Measurements from ENCODE around the gene SPTBN1. TPM values are rescaled to one million over a fixed set of nuclear protein-coding genes. Genes with fewer than 3 reads are reported as not detected.

SPTBN1 gene
- total and polyA plus RNA-seq, 2 experiments from 2014 or later: 125 to 435 TPM

DNA sequence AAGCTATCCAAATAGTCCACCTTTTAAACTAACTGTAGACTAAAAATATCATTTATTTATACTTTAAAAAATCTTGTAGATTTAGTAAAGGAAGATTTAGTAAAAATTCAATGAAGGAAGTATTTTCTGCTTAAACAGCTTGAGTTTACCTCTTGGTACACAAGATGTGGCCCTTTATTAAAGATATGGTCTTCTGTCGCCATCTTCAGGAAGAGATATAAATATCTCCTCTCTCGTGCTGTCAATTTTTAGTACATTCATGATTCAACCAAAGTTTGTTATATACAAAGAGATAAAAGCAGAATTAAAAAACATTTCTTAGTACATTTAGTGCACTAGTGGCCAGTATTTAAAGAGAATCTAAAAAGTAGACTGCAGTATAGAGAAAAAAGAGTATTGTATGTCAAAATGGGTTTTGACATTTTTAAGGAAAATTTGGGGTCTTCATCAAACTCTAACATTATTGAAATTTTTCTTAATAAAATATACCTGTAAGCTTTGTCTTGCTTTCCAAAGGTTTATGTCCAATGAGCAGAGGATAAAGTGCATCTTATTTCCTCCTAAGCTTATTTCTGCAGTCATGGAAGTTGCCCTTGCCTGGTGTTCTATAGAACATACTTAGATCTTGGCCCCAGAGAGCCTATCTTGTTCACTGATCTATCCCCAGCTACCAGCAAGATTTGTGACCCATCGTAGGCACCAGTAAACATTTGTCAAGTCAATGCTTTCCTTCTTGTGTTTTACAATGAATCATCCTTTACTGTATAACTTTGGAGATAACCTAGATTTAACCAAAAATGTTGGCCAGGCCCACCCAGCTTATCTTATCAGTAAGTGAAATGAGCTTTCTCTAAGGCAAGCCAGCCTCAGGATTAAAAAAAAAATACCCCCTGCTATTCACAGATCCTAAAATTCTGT is 248.8 kb downstream of the SPTBN1 start:
- no peaks in the 10 kb centered on the region for H3K27me3 ChIP-seq
- H3K36me3 ChIP-seq: no peaks in the 10 kb centered on the region
- H3K4me3 ChIP-seq: no peak overlapping the region
- no peaks in the 10 kb centered on the region for H3K4me1 ChIP-seq (ENCODE audit: low read depth)
- no peaks in the 10 kb centered on the region for H3K9me3 ChIP-seq (ENCODE audit: low read depth)
- TF ChIP-seq, protein P1, sequence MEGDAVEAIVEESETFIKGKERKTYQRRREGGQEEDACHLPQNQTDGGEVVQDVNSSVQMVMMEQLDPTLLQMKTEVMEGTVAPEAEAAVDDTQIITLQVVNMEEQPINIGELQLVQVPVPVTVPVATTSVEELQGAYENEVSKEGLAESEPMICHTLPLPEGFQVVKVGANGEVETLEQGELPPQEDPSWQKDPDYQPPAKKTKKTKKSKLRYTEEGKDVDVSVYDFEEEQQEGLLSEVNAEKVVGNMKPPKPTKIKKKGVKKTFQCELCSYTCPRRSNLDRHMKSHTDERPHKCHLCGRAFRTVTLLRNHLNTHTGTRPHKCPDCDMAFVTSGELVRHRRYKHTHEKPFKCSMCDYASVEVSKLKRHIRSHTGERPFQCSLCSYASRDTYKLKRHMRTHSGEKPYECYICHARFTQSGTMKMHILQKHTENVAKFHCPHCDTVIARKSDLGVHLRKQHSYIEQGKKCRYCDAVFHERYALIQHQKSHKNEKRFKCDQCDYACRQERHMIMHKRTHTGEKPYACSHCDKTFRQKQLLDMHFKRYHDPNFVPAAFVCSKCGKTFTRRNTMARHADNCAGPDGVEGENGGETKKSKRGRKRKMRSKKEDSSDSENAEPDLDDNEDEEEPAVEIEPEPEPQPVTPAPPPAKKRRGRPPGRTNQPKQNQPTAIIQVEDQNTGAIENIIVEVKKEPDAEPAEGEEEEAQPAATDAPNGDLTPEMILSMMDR (IDR thresholded peaks at IDR 0.05; ENCODE audit: low read depth, low read length): peak; percentile 48
- no peak overlapping the region for H3K27ac ChIP-seq
- DNase-seq (ENCODE audit: low read depth in 1 of 2, low spot score in 1 of 2): peak; percentile 62 to 82

- no peak overlapping the region for H3K4me3 ChIP-seq
- H3K27ac ChIP-seq: no peak overlapping the region
- no peaks in the 10 kb centered on the region for H3K4me1 ChIP-seq (ENCODE audit: low read depth)
- H3K9me3 ChIP-seq (ENCODE audit: low read depth): no peaks in the 10 kb centered on the region
- no peaks in the 10 kb centered on the region for H3K36me3 ChIP-seq
- no peaks in the 10 kb centered on the region for H3K27me3 ChIP-seq
- no peak for DNase-seq (ENCODE audit: low read depth in 1 of 2, low spot score in 1 of 2)
- TF ChIP-seq, protein P1 (IDR thresholded peaks at IDR 0.05; ENCODE audit: low read depth, low read length): no peak
Observed at GRCh38 chr2:54706622-54707021, 250.5 kb downstream of the SPTBN1 start.

DNA sequence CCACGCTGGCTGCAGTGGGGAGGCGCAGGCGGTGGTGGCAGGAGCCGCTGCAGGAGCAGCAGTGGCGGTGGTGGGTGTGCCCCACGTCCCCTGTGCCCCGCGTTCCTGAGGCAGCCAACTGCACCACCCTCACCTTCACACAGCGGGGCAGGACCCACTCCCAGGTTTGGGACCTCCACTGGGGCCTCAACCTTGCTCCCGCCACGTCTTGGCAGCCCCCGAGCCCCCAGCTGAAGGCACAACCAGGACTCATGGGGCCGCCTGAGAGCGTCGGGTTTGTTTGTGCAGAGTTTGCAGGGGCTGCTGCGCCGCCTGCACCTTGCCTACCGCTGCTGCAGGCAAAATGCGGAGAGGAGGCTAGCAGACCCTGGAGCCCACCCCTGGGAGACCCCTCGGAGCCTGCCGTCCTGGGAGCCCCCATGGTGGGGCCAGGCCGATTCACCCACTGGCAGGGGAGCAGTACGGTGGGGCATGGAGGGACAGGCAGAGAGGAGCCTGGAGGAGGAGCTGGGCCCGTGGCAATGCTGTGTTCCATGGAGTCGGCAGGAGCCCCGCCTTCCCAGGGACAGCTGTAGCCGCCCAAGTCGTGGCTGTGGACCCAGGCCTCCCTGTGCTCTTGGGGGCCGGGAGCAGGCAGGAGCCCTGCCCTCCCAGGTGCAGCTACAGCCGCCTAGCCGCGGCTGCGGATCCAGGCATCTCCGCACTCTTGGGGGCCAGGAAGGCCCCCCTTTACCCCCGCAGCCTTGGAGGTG is 252.6 kb downstream of the SPTBN1 start:
- H3K36me3 ChIP-seq: no peaks in the 10 kb centered on the region
- TF ChIP-seq, protein P1 (IDR thresholded peaks at IDR 0.05; ENCODE audit: low read depth, low read length): peak; percentile 29
- no peaks in the 10 kb centered on the region for H3K27me3 ChIP-seq
- no peaks in the 10 kb centered on the region for H3K4me1 ChIP-seq (ENCODE audit: low read depth)
- no peak overlapping the region for H3K4me3 ChIP-seq
- peak in 1 of 2 donors; percentile 37 for DNase-seq (ENCODE audit: low read depth in 1 of 2, low spot score in 1 of 2)
- H3K27ac ChIP-seq: no peak overlapping the region
- H3K9me3 ChIP-seq (ENCODE audit: low read depth): no peaks in the 10 kb centered on the region

GRCh38 chr2:54709336-54709809 is 253.2 kb downstream of the SPTBN1 start:
- Histone ChIP-seq H3K36me3 (no peaks in the 10 kb centered on the region), H3K4me3 (no peak overlapping the region), H3K9me3 (ENCODE audit: low read depth) (no peaks in the 10 kb centered on the region), H3K4me1 (ENCODE audit: low read depth) (no peaks in the 10 kb centered on the region), H3K27me3 (no peaks in the 10 kb centered on the region), H3K27ac (no peak overlapping the region)
- TF ChIP-seq, protein P1 (IDR thresholded peaks at IDR 0.05; ENCODE audit: low read depth, low read length): no peak
- DNase-seq (ENCODE audit: low read depth in 1 of 2, low spot score in 1 of 2): no peak

- TF ChIP-seq, protein P1 (IDR thresholded peaks at IDR 0.05; ENCODE audit: low read depth, low read length): no peak
- Histone ChIP-seq H3K27ac (no peak overlapping the region), H3K36me3 (no peaks in the 10 kb centered on the region), H3K4me1 (ENCODE audit: low read depth) (no peaks in the 10 kb centered on the region), H3K4me3 (no peak overlapping the region), H3K27me3 (no peaks in the 10 kb centered on the region), H3K9me3 (ENCODE audit: low read depth) (no peaks in the 10 kb centered on the region)
- DNase-seq (ENCODE audit: low read depth in 1 of 2, low spot score in 1 of 2): no peak
Observed at GRCh38 chr2:54710216-54710615, 254.1 kb downstream of the SPTBN1 start.
